ENCODE measurements around the gene DHH. TPM values are rescaled to one million over a fixed set of nuclear protein-coding genes. Genes with fewer than 3 reads are reported as not detected.
A peak's percentile ranks its signal among the peaks of the same experiment; 100 is the strongest.

DHH gene
- polyA plus RNA-seq, 3 donors, result not detected

DNA sequence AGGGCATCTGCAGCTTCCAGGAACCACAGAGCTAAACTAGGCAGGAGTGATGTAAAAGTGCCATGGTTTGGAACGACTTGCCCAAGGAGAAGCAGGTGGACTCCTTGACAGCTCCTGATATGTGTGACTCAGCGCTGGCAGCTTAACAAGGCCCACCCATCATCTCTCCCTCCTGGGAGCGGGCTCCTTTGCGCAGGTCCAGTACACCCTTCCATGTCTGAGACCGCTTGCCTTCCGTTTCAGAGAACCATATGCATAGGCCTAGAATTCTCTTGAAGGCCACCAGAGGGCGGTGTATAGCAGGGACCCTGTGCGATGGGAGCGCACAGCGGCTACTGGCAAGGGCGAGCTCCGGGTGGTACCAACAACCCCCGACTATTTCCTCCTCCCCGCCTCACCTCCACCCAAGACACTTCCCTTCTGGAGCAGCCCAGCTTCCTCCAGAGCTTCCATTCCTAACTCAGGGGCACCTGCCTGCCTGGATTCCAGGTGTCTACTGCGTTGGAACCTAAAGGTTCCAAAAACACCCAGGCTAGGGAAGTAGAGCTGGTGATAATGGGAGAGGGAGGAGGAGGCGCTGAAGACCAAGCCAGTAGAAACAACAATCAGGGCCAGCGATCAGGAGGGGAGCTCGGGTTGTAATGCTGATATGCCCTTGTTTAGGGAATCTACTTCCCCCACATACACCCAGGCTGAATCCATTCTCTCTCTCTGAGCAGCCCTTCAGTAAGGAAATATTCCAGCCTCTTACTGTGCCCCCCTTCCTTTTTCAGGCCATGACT is 6.3 kb downstream of the DHH start:
- H3K36me3 ChIP-seq (replicated peaks in 1 of 2; ENCODE audit: control insufficient read depth in 1 of 2, insufficient read depth in 2 of 2, low read length in 2 of 2), result no peaks in the 10 kb centered on the region
- peaks cover 39 to 42% of the 10 kb centered on the region in 2 donors for H3K4me1 ChIP-seq (ENCODE audit: control insufficient read depth in 1 of 2, insufficient read depth in 2 of 2, low read length in 2 of 2)
- DNase-seq, result peak; percentile 67 to 77 (median 71)
- H2AFZ ChIP-seq (ENCODE audit: insufficient read depth, low read depth, low read length, poor library complexity, severe bottlenecking), result peak overlapping the region; percentile 47
- H4K20me1 ChIP-seq (ENCODE audit: insufficient read depth, low read length), result peaks cover 5% of the 10 kb centered on the region
- peak overlapping the region; percentile 67 for H3K4me2 ChIP-seq (replicated peaks; ENCODE audit: extremely low read depth, low read length, poor library complexity, severe bottlenecking)
- Mint-ChIP-seq H3K36me3 (peaks cover 0 to 5% of the 10 kb centered on the region in 2 donors), H3K9me3 (peaks cover 3 to 33% (median 9%) of the 10 kb centered on the region in 7 donors), H3K27me3 (ENCODE audit: low read depth in 3 of 3) (peaks cover 61 to 75% (median 61%) of the 10 kb centered on the region in 3 donors), H3K4me3 (peak overlapping the region; percentile 47 to 83), H3K4me1 (peaks cover 39% of the 10 kb centered on the region), H3K27ac (peak overlapping the region in 1 of 7 donors; percentile 20)
- peaks cover 0 to 32% of the 10 kb centered on the region in 2 donors for H3K9me3 ChIP-seq (replicated peaks in 1 of 2; ENCODE audit: control insufficient read depth in 1 of 2, insufficient read depth in 1 of 2, low read length in 2 of 2)
- peaks cover 50 to 65% of the 10 kb centered on the region in 2 donors for H3K27me3 ChIP-seq (ENCODE audit: control insufficient read depth in 2 of 2, insufficient read depth in 2 of 2, low read length in 2 of 2)
- H3K9ac ChIP-seq (ENCODE audit: insufficient read depth, low read length, poor library complexity, severe bottlenecking), result no peak overlapping the region
- intact Hi-C loops (cut with micrococcal nuclease), result loop anchor here (2.0 to 5.0 kb wide), 2 partner anchors 146 to 149 kb away; no protein-coding TSS in a partner anchor
- no peaks in the 10 kb centered on the region for H3K79me2 ChIP-seq (ENCODE audit: insufficient read depth, low read length)
- H3K4me3 ChIP-seq (replicated peaks in 1 of 3; ENCODE audit: low read depth in 2 of 3, low read length in 3 of 3), result peak overlapping the region in 1 of 3 experiments; percentile 50
- TF ChIP-seq, protein P1, sequence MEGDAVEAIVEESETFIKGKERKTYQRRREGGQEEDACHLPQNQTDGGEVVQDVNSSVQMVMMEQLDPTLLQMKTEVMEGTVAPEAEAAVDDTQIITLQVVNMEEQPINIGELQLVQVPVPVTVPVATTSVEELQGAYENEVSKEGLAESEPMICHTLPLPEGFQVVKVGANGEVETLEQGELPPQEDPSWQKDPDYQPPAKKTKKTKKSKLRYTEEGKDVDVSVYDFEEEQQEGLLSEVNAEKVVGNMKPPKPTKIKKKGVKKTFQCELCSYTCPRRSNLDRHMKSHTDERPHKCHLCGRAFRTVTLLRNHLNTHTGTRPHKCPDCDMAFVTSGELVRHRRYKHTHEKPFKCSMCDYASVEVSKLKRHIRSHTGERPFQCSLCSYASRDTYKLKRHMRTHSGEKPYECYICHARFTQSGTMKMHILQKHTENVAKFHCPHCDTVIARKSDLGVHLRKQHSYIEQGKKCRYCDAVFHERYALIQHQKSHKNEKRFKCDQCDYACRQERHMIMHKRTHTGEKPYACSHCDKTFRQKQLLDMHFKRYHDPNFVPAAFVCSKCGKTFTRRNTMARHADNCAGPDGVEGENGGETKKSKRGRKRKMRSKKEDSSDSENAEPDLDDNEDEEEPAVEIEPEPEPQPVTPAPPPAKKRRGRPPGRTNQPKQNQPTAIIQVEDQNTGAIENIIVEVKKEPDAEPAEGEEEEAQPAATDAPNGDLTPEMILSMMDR (IDR thresholded peaks at IDR 0.05), result peak; percentile 93
- no peak overlapping the region for H3K27ac ChIP-seq (ENCODE audit: low read depth in 1 of 2, low read length in 2 of 2)
- under 1% methylated on average over 14 of the region's 18 CpGs for WGBS (ENCODE audit: insufficient coverage)

DNA sequence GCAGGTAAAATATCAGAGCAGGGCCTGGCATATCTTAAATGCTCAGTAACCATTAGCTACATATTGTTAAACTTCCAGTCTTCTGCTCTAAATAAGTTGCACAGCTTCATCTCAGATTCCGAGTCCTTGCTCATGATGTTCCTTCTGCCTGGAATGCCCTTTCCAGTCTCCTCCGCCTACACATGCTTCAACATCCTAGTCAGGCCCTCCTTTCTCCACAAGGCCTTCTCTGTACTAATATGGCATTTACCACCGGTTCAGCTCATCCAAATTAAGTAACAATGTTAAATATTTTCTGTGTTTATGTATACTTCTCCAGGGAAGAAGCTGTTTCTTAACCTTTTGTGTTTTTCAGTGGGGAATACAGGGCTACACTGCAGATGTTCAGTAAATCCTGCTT is 8.5 kb downstream of the DHH start:
- H3K36me3 Mint-ChIP-seq, result peaks cover 0 to 2% of the 10 kb centered on the region in 2 donors
- H3K79me2 ChIP-seq (ENCODE audit: insufficient read depth, low read length), result no peaks in the 10 kb centered on the region
- peaks cover 39 to 54% (median 39%) of the 10 kb centered on the region in 3 donors for H3K27me3 Mint-ChIP-seq (ENCODE audit: low read depth in 3 of 3)
- DNase-seq, result no peak
- H3K9ac ChIP-seq (ENCODE audit: insufficient read depth, low read length, poor library complexity, severe bottlenecking), result no peak overlapping the region
- H3K9me3 ChIP-seq (replicated peaks in 1 of 2; ENCODE audit: control insufficient read depth in 1 of 2, insufficient read depth in 1 of 2, low read length in 2 of 2), result peaks cover 0 to 11% of the 10 kb centered on the region in 2 donors
- peaks cover 26% of the 10 kb centered on the region in 2 donors for H3K4me1 ChIP-seq (ENCODE audit: control insufficient read depth in 1 of 2, insufficient read depth in 2 of 2, low read length in 2 of 2)
- WGBS (ENCODE audit: insufficient coverage), result 100% methylated on average over 2 of the region's 3 CpGs
- H3K9me3 Mint-ChIP-seq, result peaks cover 3 to 27% (median 6%) of the 10 kb centered on the region in 7 donors
- H2AFZ ChIP-seq (ENCODE audit: insufficient read depth, low read depth, low read length, poor library complexity, severe bottlenecking), result no peak overlapping the region
- no peaks in the 10 kb centered on the region for H3K36me3 ChIP-seq (replicated peaks in 1 of 2; ENCODE audit: control insufficient read depth in 1 of 2, insufficient read depth in 2 of 2, low read length in 2 of 2)
- intact Hi-C loops (cut with micrococcal nuclease), result loop anchor here in 1 of 2 donors (5.0 kb wide), 1 partner anchor 151 kb away; no protein-coding TSS in a partner anchor
- H3K4me3 Mint-ChIP-seq, result no peak overlapping the region
- peaks cover 23% of the 10 kb centered on the region for H3K4me1 Mint-ChIP-seq
- H4K20me1 ChIP-seq (ENCODE audit: insufficient read depth, low read length), result no peaks in the 10 kb centered on the region
- H3K27ac ChIP-seq (ENCODE audit: low read depth in 1 of 2, low read length in 2 of 2), result no peak overlapping the region
- TF ChIP-seq, protein P1 (IDR thresholded peaks at IDR 0.05), result no peak
- peaks cover 30 to 43% of the 10 kb centered on the region in 2 donors for H3K27me3 ChIP-seq (ENCODE audit: control insufficient read depth in 2 of 2, insufficient read depth in 2 of 2, low read length in 2 of 2)
- no peak overlapping the region for H3K4me3 ChIP-seq (replicated peaks in 1 of 3; ENCODE audit: low read depth in 2 of 3, low read length in 3 of 3)
- no peak overlapping the region for H3K4me2 ChIP-seq (replicated peaks; ENCODE audit: extremely low read depth, low read length, poor library complexity, severe bottlenecking)
- H3K27ac Mint-ChIP-seq, result no peak overlapping the region
